GM21723 (cell line): ENCODE data around the gene APOL2.
"Not testable (repeated sequence)": the region's sequence is repeated elsewhere in the genome, so short reads cannot be mapped to it uniquely, and the experiment has no call there.

ENCODE experiments used
- ATAC-seq: cut with Tn5 transposase; IDR thresholded peaks from one replicate; pipeline ENCODE4 v1.9.1; 2021; ENCODE audit warnings: mild to moderate bottlenecking, moderate library complexity; ENCODE audit not compliant: unreplicated experiment

The APOL2 gene

GRCh38 chr22:36223504-36223903 lies 15.8 kb downstream of the APOL2 start:
- ATAC-seq, result no peak

GRCh38 chr22:36222887-36223450 lies 16.4 kb downstream of the APOL2 start:
- no peak for ATAC-seq

GRCh38 chr22:36221799-36222751 lies 17.3 kb downstream of the APOL2 start:
- no peak for ATAC-seq

- ATAC-seq, result no peak
Measured at GRCh38 chr22:36220451-36220921, 18.8 kb downstream of the APOL2 start.

GRCh38 chr22:36218648-36219193 lies 20.6 kb downstream of the APOL2 start:
- ATAC-seq, result no peak

- ATAC-seq, result no peak
Measured at GRCh38 chr22:36215981-36216380, 23.3 kb downstream of the APOL2 start.

- no peak for ATAC-seq
Measured at GRCh38 chr22:36213586-36213985, 25.7 kb downstream of the APOL2 start.

GRCh38 chr22:36212901-36213300 lies 26.4 kb downstream of the APOL2 start:
- no peak for ATAC-seq

GRCh38 chr22:36211237-36211861 lies 28.0 kb downstream of the APOL2 start:
- no peak for ATAC-seq

- no peak for ATAC-seq
Measured at GRCh38 chr22:36210224-36210623, 29.1 kb downstream of the APOL2 start.

GRCh38 chr22:36209488-36209908 lies 29.8 kb downstream of the APOL2 start:
- ATAC-seq, result not testable (repeated sequence)

GRCh38 chr22:36208914-36209313 lies 30.4 kb downstream of the APOL2 start:
- no peak for ATAC-seq

- no peak for ATAC-seq
Measured at GRCh38 chr22:36208162-36208765, 31.1 kb downstream of the APOL2 start.

GRCh38 chr22:36206255-36206654 lies 33.1 kb downstream of the APOL2 start:
- no peak for ATAC-seq

GRCh38 chr22:36205573-36205972 lies 33.8 kb downstream of the APOL2 start:
- not testable (repeated sequence) for ATAC-seq

- ATAC-seq, result no peak
Measured at GRCh38 chr22:36204632-36205015, 34.7 kb downstream of the APOL2 start.

GRCh38 chr22:36204001-36204631 lies 35.2 kb downstream of the APOL2 start:
- no peak for ATAC-seq

- not testable (repeated sequence) for ATAC-seq
Measured at GRCh38 chr22:36203441-36203840, 35.9 kb downstream of the APOL2 start.

GRCh38 chr22:36202906-36203305 lies 36.4 kb downstream of the APOL2 start:
- not testable (repeated sequence) for ATAC-seq

GRCh38 chr22:36201630-36202319 lies 37.6 kb downstream of the APOL2 start, which contains the start of gene APOL4:
APOL4 (minus strand) TSS chr22:36201809; CDS start chr22:36201734, 75 bp downstream.
- ATAC-seq, result no peak
